Sigmoid colon (tissue), 7 donors: Measurements from ENCODE around the gene ZNF607. TPM values are rescaled to one million over a fixed set of nuclear protein-coding genes. Genes with fewer than 3 reads are reported as not detected.
A peak's percentile ranks its signal among the peaks of the same experiment; 100 is the strongest.

Experiments
- DNase-seq: peaks from one replicate; pipeline ENCODE4 v3.0.0-alpha.2; 2019
- H3K27ac ChIP-seq, 4 donors: fragments of 200-600 bp; sonication (generic); one replicate each; pipeline ENCODE4 v1.5.1; 2016 to 2019; ENCODE audit warnings: mild to moderate bottlenecking in 1 of 4
- H3K27me3 ChIP-seq, 3 donors: fragments of 200-600 bp; sonication (generic); one replicate each; pipeline ENCODE4 v1.5.1; 2019; ENCODE audit warnings: mild to moderate bottlenecking in 1 of 3
- H3K36me3 ChIP-seq, 4 donors: fragments of 200-600 bp; sonication (generic); one replicate each; pipeline ENCODE4 v1.5.1; 2016 to 2019
- H3K4me1 ChIP-seq, 4 donors: fragments of 200-600 bp; sonication (generic); one replicate each; pipeline ENCODE4 v1.5.1; 2017 to 2019
- H3K4me3 ChIP-seq, 4 donors: fragments of 200-600 bp; sonication (generic); one replicate each; pipeline ENCODE4 v1.5.1; 2017 to 2019; ENCODE audit warnings: mild to moderate bottlenecking in 2 of 4, moderate library complexity in 1 of 4
- H3K9me3 ChIP-seq, 4 donors: fragments of 200-600 bp in 3 of 4; sonication (generic) in 3 of 4; one replicate each; pipeline versions ENCODE4 v1.5.1 to v1.6.1; 2013 to 2019
- CTCF ChIP-seq, 4 experiments: fragments of 450-650 bp in 3 of 4; fragments of 200-600 bp in 1 of 4; IDR thresholded peaks; one replicate each; pipeline ENCODE4 v1.5.1; 2016 to 2019; ENCODE audit warnings: antibody characterized with exemption in 4 of 4, mild to moderate bottlenecking in 3 of 4, moderate library complexity in 2 of 4
- EP300 ChIP-seq, 4 donors: sonication (generic); formaldehyde crosslinking; IDR thresholded peaks; one replicate each; pipeline ENCODE4 v1.6.1; 2017; ENCODE audit warnings: antibody characterized with exemption in 4 of 4
- POLR2A ChIP-seq, 2 donors: fragments of 450-650 bp; IDR thresholded peaks; one replicate each; pipeline ENCODE4 v1.6.1; 2016; ENCODE audit warnings: antibody characterized with exemption in 2 of 2, mild to moderate bottlenecking in 2 of 2, moderate library complexity in 2 of 2
- POLR2AphosphoS5 ChIP-seq, 4 donors: sonication (generic); formaldehyde crosslinking; IDR thresholded peaks; one replicate each; pipeline ENCODE4 v1.6.1; 2017; ENCODE audit warnings: antibody characterized with exemption in 4 of 4
- WGBS, 2 donors: extraction: QIAGEN DNeasy Blood & Tissue Kit; methylation state at CpG; one replicate each; pipeline ENCODE4 v1.1.7; 2013; 5-methylcytosine and 5-hydroxymethylcytosine counted together
- intact Hi-C: fragments of 100-400 bp; cut with DNase I; formaldehyde crosslinking; loops from one replicate; pipeline ENCODE4 v1.15.1; 2023
- polyA plus RNA-seq, 3 donors: library from polyadenylated mRNA; stranded (reverse); fragments of 200-250 nt; gene quantifications; one replicate each; pipeline ENCODE4 v1.2.3, GENCODE V29; 2013
- small RNA-seq, 3 donors: library from RNA; depleted of rRNA; stranded (forward); fragments of <200 nt; gene quantifications; one replicate each; pipeline ENCODE3, GENCODE V24; 2016
- total RNA-seq, 4 donors: library from RNA; depleted of rRNA; stranded (reverse); fragments of >200 nt; gene quantifications; one replicate each; pipeline ENCODE4 v1.1.0, GENCODE V29; 2016
- donor health status: healthy with polysubstance abuse.
- donor health status: Bipolar disorder and iron deficiency.
- donor health status: healthy.

ZNF607 gene
- total and polyA plus RNA-seq, 7 donors = 0.60 to 7.2 (median 3.7) TPM

GRCh38 chr19:37654629-37655300, 64.8 kb downstream of the ZNF607 start:
- H3K4me1 ChIP-seq = peaks cover 2 to 25% (median 19%) of the 10 kb centered on the region in 4 donors
- H3K4me3 ChIP-seq = peak overlapping the region; percentile 72 to 83 (median 78)
- no peaks in the 10 kb centered on the region for H3K27me3 ChIP-seq
- peak; percentile 61 for DNase-seq
- H3K36me3 ChIP-seq = peaks cover 0 to 3% (median 1%) of the 10 kb centered on the region in 4 donors
- 0 to 1% methylated on average over 40 of the region's 40 CpGs for WGBS, 2 donors
- no peak for TF ChIP-seq POLR2A (IDR thresholded peaks at IDR 0.05)
- TF ChIP-seq EP300 (IDR thresholded peaks at IDR 0.05) = no peak
- no peak for TF ChIP-seq POLR2AphosphoS5 (IDR thresholded peaks at IDR 0.05)
- TF ChIP-seq CTCF (IDR thresholded peaks at IDR 0.05) = no peak
- H3K27ac ChIP-seq = peak overlapping the region; percentile 91 to 94 (median 94)
- intact Hi-C loops = loop anchor here (1.0 to 10.0 kb wide), 6 partner anchors 38 to 440 kb away; partner anchors contain the start of genes ZNF383, ZNF569, ZNF570 and ZNF573
- peaks cover 0 to 1% (median 0%) of the 10 kb centered on the region in 4 donors for H3K9me3 ChIP-seq

GRCh38 chr19:37654118-37654517, 65.4 kb downstream of the ZNF607 start:
- peaks cover 0 to 6% (median 4%) of the 10 kb centered on the region in 4 donors for H3K36me3 ChIP-seq

More at GRCh38 chr19:37654118-37654517, 65.4 kb downstream of the ZNF607 start:
- 3 to 4% methylated on average over 5 of the region's 5 CpGs for WGBS, 2 donors
- Histone ChIP-seq H3K4me3 (peak overlapping the region; percentile 72 to 83 (median 78)), H3K27me3 (no peaks in the 10 kb centered on the region), H3K27ac (peak overlapping the region; percentile 91 to 94 (median 94)), H3K4me1 (peaks cover 2 to 25% (median 19%) of the 10 kb centered on the region in 4 donors), H3K9me3 (no peaks in the 10 kb centered on the region)
- intact Hi-C loops = loop anchor here (2.0 to 10.0 kb wide), 2 partner anchors 39 to 439 kb away; partner anchors contain the start of genes ZNF383 and ZNF585B
- TF ChIP-seq POLR2A (IDR thresholded peaks at IDR 0.05) (no peak), EP300 (IDR thresholded peaks at IDR 0.05) (no peak), CTCF (IDR thresholded peaks at IDR 0.05) (no peak), POLR2AphosphoS5 (IDR thresholded peaks at IDR 0.05) (no peak)
- DNase-seq = no peak

Small RNA genes within 50 kb of the gene (small RNA-seq; reads per million reads assigned to genes)
- gene SELENOKP1 = 0 reads per million in 3 donors

Other genes with a start within 250 kb of the ZNF607 start
- 1 to 10 TPM; 2.9 to 6.1 (median 5.4) TPM for gene ZNF793, start 212.8 kb downstream of the ZNF607 start, total RNA-seq
- gene ZNF793, start 212.8 kb downstream of the ZNF607 start, polyA plus RNA-seq = 1 to 10 TPM; 1.2 to 3.0 (median 1.6) TPM
- gene ZNF571, start 125.0 kb downstream of the ZNF607 start, total RNA-seq = 10 to 100 TPM in 1 of 4 donors, 1 to 10 TPM in 3; 3.1 to 11.4 (median 5.2) TPM
- gene ZNF571, start 125.0 kb downstream of the ZNF607 start, polyA plus RNA-seq = 1 to 10 TPM; 1.2 to 2.1 (median 1.6) TPM
- gene ZNF540, start 124.9 kb downstream of the ZNF607 start, total RNA-seq = 1 to 10 TPM; 6.4 to 8.0 (median 7.1) TPM
- gene ZNF540, start 124.9 kb downstream of the ZNF607 start, polyA plus RNA-seq = 1 to 10 TPM in 1 of 3 donors, under 1 TPM in 1, not detected in 1; 0.60 to 2.1 TPM
- 10 to 100 TPM in 3 of 4 donors, 1 to 10 TPM in 1; 8.3 to 26.7 (median 21.9) TPM for gene ZFP30, start 64.3 kb downstream of the ZNF607 start, total RNA-seq
- gene ZFP30, start 64.3 kb downstream of the ZNF607 start, polyA plus RNA-seq = 1 to 10 TPM; 2.1 to 3.5 (median 2.4) TPM
- 1 to 10 TPM; 6.8 to 9.7 (median 7.6) TPM for gene ZNF573, start 59.8 kb upstream of the ZNF607 start, total RNA-seq
- gene ZNF573, start 59.8 kb upstream of the ZNF607 start, polyA plus RNA-seq = 1 to 10 TPM in 2 of 3 donors, not detected in 1; 1.2 to 2.7 TPM
- gene WDR87, start 186.8 kb upstream of the ZNF607 start, total RNA-seq = not detected
- gene WDR87, start 186.8 kb upstream of the ZNF607 start, polyA plus RNA-seq = not detected
- gene SIPA1L3, start 187.4 kb upstream of the ZNF607 start, total RNA-seq = 1 to 10 TPM; 7.7 to 9.9 (median 8.7) TPM
- 10 to 100 TPM; 18.0 to 47.9 (median 30.5) TPM for gene SIPA1L3, start 187.4 kb upstream of the ZNF607 start, polyA plus RNA-seq